Naive thymus-derived CD4-positive, alpha-beta T cell (primary cell): ENCODE measurements around the gene DGCR2. TPM values are rescaled to one million over a fixed set of nuclear protein-coding genes. Genes with fewer than 3 reads are reported as not detected.

Experiments
- ATAC-seq: fragments of 150-1000 bp; cut with Tn5 transposase; 2 replicates; pipeline ENCODE4 v1.10.0; 2021; ENCODE audit warnings: mild to moderate bottlenecking, moderate library complexity
- CTCF ChIA-PET: fragments of 350-600 bp; sonication (Branson Sonifier 250); formaldehyde crosslinking; loops from one replicate; lab custom pipeline; 2021; ENCODE audit warnings: antibody characterized with exemption; lab: Charles Lee
- POLR2A ChIA-PET: fragments of 350-600 bp; sonication (Branson Sonifier 250); formaldehyde crosslinking; loops from one replicate; lab custom pipeline; 2021; ENCODE audit warnings: antibody characterized with exemption, inconsistent platforms; lab: Charles Lee
- DNase-seq, 9 donors: peaks; one replicate each; pipeline versions ENCODE4 v3.0.0 to v3.0.0-alpha.2; 2020 to 2022; ENCODE audit warnings: mixed read lengths in 1 of 9
- H3K27ac ChIP-seq: one replicate; pipeline ENCODE4 v1.7.0; 2013; ENCODE audit warnings: mild to moderate bottlenecking, low read depth, low read length, moderate library complexity
- H3K27me3 ChIP-seq, 2 donors: one replicate each; pipeline ENCODE4 v1.7.0; 2013; ENCODE audit warnings: low read length in 2 of 2, mild to moderate bottlenecking in 2 of 2, moderate library complexity in 2 of 2; ENCODE audit not compliant: control insufficient read depth in 2 of 2, insufficient read depth in 2 of 2
- H3K36me3 ChIP-seq, 3 experiments: 1 replicate in 2 of 3; 2 replicates in 1 of 3; pipeline ENCODE4 v1.7.0; 2013; ENCODE audit warnings: low read length in 3 of 3, mild to moderate bottlenecking in 3 of 3, moderate library complexity in 1 of 3; ENCODE audit not compliant: insufficient read depth in 3 of 3, control insufficient read depth in 2 of 3
- H3K4me1 ChIP-seq, 2 donors: one replicate each; pipeline ENCODE4 v1.7.0; 2013; ENCODE audit warnings: low read length in 2 of 2, mild to moderate bottlenecking in 2 of 2, moderate library complexity in 1 of 2; ENCODE audit not compliant: control insufficient read depth in 2 of 2, insufficient read depth in 2 of 2
- H3K4me3 ChIP-seq: 2 replicates; pipeline ENCODE4 v1.7.0; 2013; ENCODE audit warnings: mild to moderate bottlenecking, low read length
- H3K9me3 ChIP-seq, 3 experiments: 1 replicate in 2 of 3; 2 replicates in 1 of 3; pipeline ENCODE4 v1.7.0; 2013; ENCODE audit warnings: low read length in 3 of 3; ENCODE audit not compliant: control insufficient read depth in 2 of 3
- H3K27ac Mint-ChIP-seq, 9 donors: one replicate each; pipeline ENCODE4 v1.8.0; 2020 to 2022; ENCODE audit warnings: mixed read lengths in 9 of 9, mild to moderate bottlenecking in 8 of 9, moderate library complexity in 5 of 9, inconsistent platforms in 2 of 9
- H3K27me3 Mint-ChIP-seq, 5 donors: one replicate each; pipeline ENCODE4 v1.8.0; 2021 to 2022; ENCODE audit warnings: mixed read lengths in 5 of 5, mild to moderate bottlenecking in 1 of 5
- H3K36me3 Mint-ChIP-seq, 5 donors: one replicate each; pipeline ENCODE4 v1.8.0; 2020 to 2022; ENCODE audit warnings: mixed read lengths in 5 of 5, mild to moderate bottlenecking in 3 of 5, inconsistent platforms in 1 of 5
- H3K4me1 Mint-ChIP-seq, 7 donors: one replicate each; pipeline ENCODE4 v1.8.0; 2020 to 2022; ENCODE audit warnings: mixed read lengths in 7 of 7, mild to moderate bottlenecking in 3 of 7, inconsistent platforms in 1 of 7
- H3K4me3 Mint-ChIP-seq, 10 donors: one replicate each; pipeline ENCODE4 v1.8.0; 2020 to 2022; ENCODE audit warnings: mild to moderate bottlenecking in 10 of 10, mixed read lengths in 10 of 10, moderate library complexity in 6 of 10, inconsistent platforms in 2 of 10
- H3K9me3 Mint-ChIP-seq, 11 donors: one replicate each; pipeline ENCODE4 v1.8.0; 2020 to 2022; ENCODE audit warnings: mixed read lengths in 11 of 11, mild to moderate bottlenecking in 4 of 11, inconsistent platforms in 1 of 11, moderate library complexity in 1 of 11
- intact Hi-C, 2 donors: fragments of 100-400 bp; cut with micrococcal nuclease; formaldehyde crosslinking; loops; one replicate each; pipeline ENCODE4 v1.15.1; 2023
- polyA plus RNA-seq, 2 donors: library from polyadenylated mRNA; unstranded; fragments of 300-500 nt; fragmentation: Illumina TruSeq; gene quantifications; one replicate each; pipeline ENCODE4 v1.2.3, GENCODE V29; 2021
- total RNA-seq, 6 experiments: library from RNA in 5 of 6; stranded (reverse) in 5 of 6; gene quantifications; 1 replicate in 5 of 6; 2 replicates in 1 of 6; pipeline ENCODE4 v1.2.3 and lab custom pipeline; 2021 to 2026

Gene DGCR2
- total and polyA plus RNA-seq, 7 experiments from 2014 or later, result 38.8 to 81.9 (median 50.4) TPM

- Histone ChIP-seq H3K27me3 (no peaks in the 10 kb centered on the region), H3K36me3 (peaks cover 18 to 96% (median 20%) of the 10 kb centered on the region in 3 experiments), H3K4me1 (no peaks in the 10 kb centered on the region), H3K27ac (no peak overlapping the region), H3K9me3 (no peaks in the 10 kb centered on the region), H3K4me3 (no peak overlapping the region)
- DNase-seq (no peak), ATAC-seq (no peak)
- Mint-ChIP-seq H3K27ac (peak overlapping the region in 1 of 9 donors; percentile 5), H3K27me3 (no peaks in the 10 kb centered on the region), H3K4me1 (peaks cover 0 to 20% (median 3%) of the 10 kb centered on the region in 7 donors), H3K9me3 (no peaks in the 10 kb centered on the region), H3K4me3 (no peak overlapping the region), H3K36me3 (peaks cover 11 to 67% (median 17%) of the 10 kb centered on the region in 5 donors)
- POLR2A ChIA-PET, result no interaction called here
- CTCF ChIA-PET, result interaction anchor here (0.6 kb wide), 1 partner anchor 889 kb away, joined by 3 read pairs; no protein-coding TSS in a partner anchor
- intact Hi-C loops, result no loop called here
These were observed 61.7 kb downstream of the DGCR2 start for GRCh38 chr22:19060356-19061009.

- Mint-ChIP-seq H3K4me1 (peaks cover 0 to 23% (median 4%) of the 10 kb centered on the region in 7 donors), H3K27me3 (no peaks in the 10 kb centered on the region), H3K27ac (peak overlapping the region in 4 of 9 donors; percentile 30 to 70 (median 47)), H3K4me3 (no peak overlapping the region), H3K36me3 (peaks cover 9 to 62% (median 17%) of the 10 kb centered on the region in 5 donors), H3K9me3 (no peaks in the 10 kb centered on the region)
- ChIA-PET POLR2A (no interaction called here), CTCF (no interaction called here)
- Histone ChIP-seq H3K9me3 (no peaks in the 10 kb centered on the region), H3K4me1 (no peaks in the 10 kb centered on the region), H3K27me3 (no peaks in the 10 kb centered on the region), H3K4me3 (no peak overlapping the region), H3K27ac (no peak overlapping the region), H3K36me3 (peaks cover 16 to 89% (median 19%) of the 10 kb centered on the region in 3 experiments)
- DNase-seq (no peak), ATAC-seq (no peak)
- intact Hi-C loops, result no loop called here
These were observed 62.5 kb downstream of the DGCR2 start for GRCh38 chr22:19059481-19060278.

- Histone ChIP-seq H3K4me1 (no peaks in the 10 kb centered on the region), H3K4me3 (no peak overlapping the region), H3K27me3 (no peaks in the 10 kb centered on the region), H3K27ac (no peak overlapping the region), H3K36me3 (peaks cover 8 to 86% (median 11%) of the 10 kb centered on the region in 3 experiments), H3K9me3 (no peaks in the 10 kb centered on the region)
- POLR2A ChIA-PET, result no interaction called here
- peaks cover 8 to 63% (median 22%) of the 10 kb centered on the region in 5 donors for H3K36me3 Mint-ChIP-seq
- peak overlapping the region in 3 of 9 donors; percentile 34 to 49 (median 36) for H3K27ac Mint-ChIP-seq
- no peaks in the 10 kb centered on the region for H3K27me3 Mint-ChIP-seq
- no peak overlapping the region for H3K4me3 Mint-ChIP-seq
- peaks cover 0 to 23% (median 4%) of the 10 kb centered on the region in 7 donors for H3K4me1 Mint-ChIP-seq
- H3K9me3 Mint-ChIP-seq, result no peaks in the 10 kb centered on the region
- DNase-seq, result no peak
- CTCF ChIA-PET, result no interaction called here
- no peak for ATAC-seq
- intact Hi-C loops, result no loop called here
These were observed 63.3 kb downstream of the DGCR2 start for GRCh38 chr22:19058713-19059451.

- Mint-ChIP-seq H3K27me3 (no peaks in the 10 kb centered on the region), H3K27ac (peak overlapping the region in 4 of 9 donors; percentile 36 to 72 (median 44)), H3K4me1 (peaks cover 0 to 23% (median 7%) of the 10 kb centered on the region in 7 donors), H3K9me3 (no peaks in the 10 kb centered on the region), H3K4me3 (no peak overlapping the region), H3K36me3 (peaks cover 8 to 62% (median 19%) of the 10 kb centered on the region in 5 donors)
- no peaks in the 10 kb centered on the region for H3K27me3 ChIP-seq
- H3K36me3 ChIP-seq, result peaks cover 5 to 87% (median 6%) of the 10 kb centered on the region in 3 experiments
- intact Hi-C loops, result no loop called here
- no peak for ATAC-seq
- no peak overlapping the region for H3K4me3 ChIP-seq
- no peaks in the 10 kb centered on the region for H3K4me1 ChIP-seq
- no peaks in the 10 kb centered on the region for H3K9me3 ChIP-seq
- no peak overlapping the region for H3K27ac ChIP-seq
- ChIA-PET CTCF (interaction anchor here (0.6 kb wide), 1 partner anchor 122 kb away, joined by 3 read pairs; no protein-coding TSS in a partner anchor), POLR2A (no interaction called here)
- DNase-seq, result no peak
These were observed 64.2 kb downstream of the DGCR2 start for GRCh38 chr22:19057999-19058491.

GRCh38 chr22:19057539-19057938 lies 64.7 kb downstream of the DGCR2 start:
- ATAC-seq, result no peak
- no peaks in the 10 kb centered on the region for H3K9me3 Mint-ChIP-seq
- CTCF ChIA-PET, result interaction anchor here (0.6 kb wide), 1 partner anchor 122 kb away, joined by 3 read pairs; no protein-coding TSS in a partner anchor
- DNase-seq, result no peak
- no peaks in the 10 kb centered on the region for H3K9me3 ChIP-seq
- H3K27ac ChIP-seq, result no peak overlapping the region
- no peaks in the 10 kb centered on the region for H3K4me1 ChIP-seq
- intact Hi-C loops, result no loop called here
- H3K27ac Mint-ChIP-seq, result peak overlapping the region in 3 of 9 donors; percentile 5 to 30 (median 25)
- peaks cover 5 to 87% (median 9%) of the 10 kb centered on the region in 3 experiments for H3K36me3 ChIP-seq
- no peaks in the 10 kb centered on the region for H3K27me3 ChIP-seq
- POLR2A ChIA-PET, result no interaction called here
- peaks cover 0 to 23% (median 7%) of the 10 kb centered on the region in 7 donors for H3K4me1 Mint-ChIP-seq
- no peak overlapping the region for H3K4me3 Mint-ChIP-seq
- no peak overlapping the region for H3K4me3 ChIP-seq
- no peaks in the 10 kb centered on the region for H3K27me3 Mint-ChIP-seq
- H3K36me3 Mint-ChIP-seq, result peaks cover 7 to 61% (median 16%) of the 10 kb centered on the region in 5 donors

- Mint-ChIP-seq H3K9me3 (no peaks in the 10 kb centered on the region), H3K27ac (peak overlapping the region in 3 of 9 donors; percentile 30 to 55 (median 41)), H3K4me3 (no peak overlapping the region), H3K27me3 (no peaks in the 10 kb centered on the region), H3K4me1 (peaks cover 0 to 23% (median 7%) of the 10 kb centered on the region in 7 donors), H3K36me3 (peaks cover 9 to 62% (median 16%) of the 10 kb centered on the region in 5 donors)
- POLR2A ChIA-PET, result interaction anchor here (1.3 kb wide), 1 partner anchor 9 kb away, joined by 3 read pairs; no protein-coding TSS in a partner anchor
- no peaks in the 10 kb centered on the region for H3K4me1 ChIP-seq
- H3K27ac ChIP-seq, result no peak overlapping the region
- ATAC-seq (no peak), DNase-seq (no peak)
- CTCF ChIA-PET, result no interaction called here
- H3K9me3 ChIP-seq, result no peaks in the 10 kb centered on the region
- intact Hi-C loops, result no loop called here
- no peak overlapping the region for H3K4me3 ChIP-seq
- peaks cover 5 to 85% (median 7%) of the 10 kb centered on the region in 3 experiments for H3K36me3 ChIP-seq
- no peaks in the 10 kb centered on the region for H3K27me3 ChIP-seq
These were observed 65.2 kb downstream of the DGCR2 start for GRCh38 chr22:19056951-19057401.
